ENCODE results near the gene ZNF468. TPM values are rescaled to one million over a fixed set of nuclear protein-coding genes. Genes with fewer than 3 reads are reported as not detected.
"Not testable (repeated sequence)": the region's sequence is repeated elsewhere in the genome, so short reads cannot be mapped to it uniquely, and the experiment has no call there.

Gene ZNF468
- total and polyA plus RNA-seq, 2 donors (not counting 3 experiments of a cell fraction or from before 2014, with no cell fraction given) = 6.3 to 12.6 TPM

GRCh38 chr19:52820472-52821203, 36.8 kb downstream of the ZNF468 start:
- BruUV-seq (replicated peaks) = TSS peak; percentile 84
- CTCF ChIA-PET; H3K9me1 ChIP-seq (replicated peaks; ENCODE audit: control insufficient read depth, extremely low read depth, insufficient read depth, low read length); H4K20me1 ChIP-seq (replicated peaks; ENCODE audit: control insufficient read depth, extremely low read depth, insufficient read depth, low read length); H3K79me2 ChIP-seq (ENCODE audit: control insufficient read depth, insufficient read depth, low read length); dilution Hi-C loops (cut with MboI; ENCODE audit: extremely low pct_ligation_motif_present, low sequenced_read_pairs); H3K9me3 ChIP-seq (replicated peaks; ENCODE audit: control insufficient read depth, insufficient read depth, low read length); FAIRE-seq; H3K27me3 ChIP-seq (ENCODE audit: control insufficient read depth in 2 of 2, insufficient read depth in 2 of 2, low read length in 2 of 2); H3K4me1 ChIP-seq (ENCODE audit: control insufficient read depth, extremely low read depth, insufficient read depth, low read length); POLR2A ChIA-PET; H3K36me3 ChIP-seq (ENCODE audit: control insufficient read depth in 2 of 2, extremely low read depth in 1 of 2, insufficient read depth in 2 of 2, low read length in 2 of 2): not testable (repeated sequence)
- H3K4me2 ChIP-seq (ENCODE audit: insufficient read depth, low read length) = peak overlapping the region; percentile 79
- peak overlapping the region; percentile 45 for H3K27ac ChIP-seq (ENCODE audit: insufficient read depth, low read depth, low read length)
- peak overlapping the region; percentile 54 to 87 (median 85) for H3K4me3 ChIP-seq (replicated peaks in 1 of 3; ENCODE audit: insufficient read depth in 1 of 3, low read depth in 1 of 3, low read length in 3 of 3)
- peak; percentile 20 for DNase-seq (ENCODE audit: low read depth, low spot score)
- H3K9ac ChIP-seq (replicated peaks; ENCODE audit: extremely low read depth, insufficient read depth, low read length) = peak overlapping the region; percentile 65
- intact Hi-C loops (cut with micrococcal nuclease) = loop anchor here (1.0 kb wide), 2 partner anchors 37 to 103 kb away; partner anchors contain the start of genes ZNF468 and ZNF888
- peak overlapping the region; percentile 95 for H2AFZ ChIP-seq (ENCODE audit: low read depth, low read length)

- Histone ChIP-seq H2AFZ (ENCODE audit: low read depth, low read length) (no peak overlapping the region), H3K27me3 (ENCODE audit: control insufficient read depth in 2 of 2, insufficient read depth in 2 of 2, low read length in 2 of 2) (no peaks in the 10 kb centered on the region), H3K27ac (ENCODE audit: insufficient read depth, low read depth, low read length) (no peak overlapping the region), H3K9ac (replicated peaks; ENCODE audit: extremely low read depth, insufficient read depth, low read length) (no peak overlapping the region), H3K4me2 (ENCODE audit: insufficient read depth, low read length) (no peak overlapping the region), H3K79me2 (ENCODE audit: control insufficient read depth, insufficient read depth, low read length) (no peaks in the 10 kb centered on the region), H3K4me1 (ENCODE audit: control insufficient read depth, extremely low read depth, insufficient read depth, low read length) (no peaks in the 10 kb centered on the region), H4K20me1 (replicated peaks; ENCODE audit: control insufficient read depth, extremely low read depth, insufficient read depth, low read length) (no peaks in the 10 kb centered on the region), H3K4me3 (replicated peaks in 1 of 3; ENCODE audit: insufficient read depth in 1 of 3, low read depth in 1 of 3, low read length in 3 of 3) (no peak overlapping the region), H3K9me3 (replicated peaks; ENCODE audit: control insufficient read depth, insufficient read depth, low read length) (no peaks in the 10 kb centered on the region), H3K9me1 (replicated peaks; ENCODE audit: control insufficient read depth, extremely low read depth, insufficient read depth, low read length) (no peaks in the 10 kb centered on the region), H3K36me3 (ENCODE audit: control insufficient read depth in 2 of 2, extremely low read depth in 1 of 2, insufficient read depth in 2 of 2, low read length in 2 of 2) (peaks cover 0 to 6% of the 10 kb centered on the region in 2 experiments)
- dilution Hi-C loops (cut with MboI; ENCODE audit: extremely low pct_ligation_motif_present, low sequenced_read_pairs) = no loop called here
- intact Hi-C loops (cut with micrococcal nuclease) = no loop called here
- BruUV-seq (replicated peaks) = no TSS peak
- TF ChIP-seq MYC (IDR thresholded peaks at IDR 0.05; ENCODE audit: low read depth, low read length) = no peak
- TF ChIP-seq EZH2 (IDR thresholded peaks at IDR 0.05; ENCODE audit: borderline replicate concordance, low read depth, low read length, severe bottlenecking) = no peak
- TF ChIP-seq FOS (IDR thresholded peaks at IDR 0.05; ENCODE audit: borderline replicate concordance, insufficient read depth, low read length) = no peak
- no peak for TF ChIP-seq POLR2AphosphoS5 (IDR thresholded peaks at IDR 0.05; ENCODE audit: insufficient read depth, low read depth, low read length)
- no peak for TF ChIP-seq GATA2 (IDR thresholded peaks at IDR 0.05; ENCODE audit: insufficient read depth, insufficient read length, low read depth, low read length)
- TF ChIP-seq MAX (IDR thresholded peaks at IDR 0.05; ENCODE audit: insufficient read depth, insufficient read length) = no peak
- TF ChIP-seq POLR2A (IDR thresholded peaks at IDR 0.05; ENCODE audit: low read depth, low read length) = no peak
- TF ChIP-seq CTCF (IDR thresholded peaks at IDR 0.05; ENCODE audit: extremely low read depth in 1 of 2, insufficient read depth in 1 of 2, low read depth in 1 of 2, low read length in 2 of 2) = no peak
- no peak for TF ChIP-seq JUN (IDR thresholded peaks at IDR 0.05; ENCODE audit: borderline replicate concordance, insufficient read depth, insufficient read length, low read depth)
- DNase-seq (ENCODE audit: low read depth, low spot score) (no peak), FAIRE-seq (no peak)
- POLR2A ChIA-PET = no interaction called here
- CTCF ChIA-PET = interaction anchor here (0.6 kb wide), 1 partner anchor 82 kb away, joined by 3 read pairs; no protein-coding TSS in a partner anchor
Observed at GRCh38 chr19:52809801-52810200, 47.6 kb downstream of the ZNF468 start.

Measured in endothelial cell of umbilical vein (primary cell).